ENCODE data around the gene IP6K2.
A peak's percentile ranks its signal among the peaks of the same experiment; 100 is the strongest.

DNA sequence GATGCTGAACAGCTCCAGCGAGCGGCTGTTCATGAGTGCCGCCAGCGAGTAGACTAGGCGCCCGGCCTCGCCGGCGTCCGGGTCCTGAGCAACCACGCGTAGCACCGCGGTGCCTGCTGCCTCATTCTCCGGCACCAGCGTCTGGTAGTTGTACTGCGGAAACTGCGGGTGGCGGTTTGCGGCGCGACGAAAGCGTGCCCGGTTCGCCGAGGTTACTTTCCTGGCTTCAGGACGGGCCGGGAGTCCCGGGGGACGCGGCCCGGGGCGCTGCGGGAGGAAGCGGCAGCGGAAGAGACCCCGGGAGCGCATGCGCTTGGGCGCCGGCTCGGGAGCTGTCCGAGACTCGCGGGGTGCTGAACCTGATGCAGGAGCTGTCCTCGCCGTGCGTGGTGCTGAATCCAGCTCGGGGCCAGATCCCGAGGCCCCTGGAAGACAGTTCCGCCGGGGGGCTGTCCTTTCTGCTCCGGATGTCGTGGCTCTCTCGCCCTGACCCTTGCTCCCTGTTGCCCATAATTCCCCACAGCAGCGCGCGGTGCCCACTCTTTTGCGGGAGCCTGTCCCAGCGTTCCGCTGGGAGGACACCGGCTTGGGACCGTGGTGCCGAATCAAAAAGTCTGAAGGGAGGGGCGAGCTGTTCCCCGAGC, 55.4 kb downstream of the IP6K2 start:
- TF ChIP-seq TAF1 (IDR thresholded peaks at IDR 0.05; ENCODE audit: borderline replicate concordance, insufficient read depth, low read length), result no peak
- peak; percentile 98; the same call in 1 of the 2 replicates for TF ChIP-seq SIN3A (IDR thresholded peaks at IDR 0.05; ENCODE audit: borderline replicate concordance, insufficient read depth, low read length)
- TF ChIP-seq POLR2AphosphoS5 (IDR thresholded peaks at IDR 0.05; ENCODE audit: low read depth, low read length), result no peak

Measured in PFSK-1 (cell line).